Gastrocnemius medialis (tissue), 4 donors: Measurements from ENCODE around the gene LZTFL1. TPM values are rescaled to one million over a fixed set of nuclear protein-coding genes. Genes with fewer than 3 reads are reported as not detected.

Experiments
- ATAC-seq, 2 donors: fragments of 150-250 bp; one replicate each; pipeline ENCODE4 v1.9.1; 2016
- DNase-seq, 2 donors: peaks; one replicate each; pipeline ENCODE4 v3.0.0-alpha.2; 2019
- H3K27ac ChIP-seq, 4 donors: fragments of 200-600 bp; sonication (generic); 1 replicate in 1 of 4; 2 replicates in 3 of 4; pipeline ENCODE4 v1.5.1; 2016 to 2018; ENCODE audit warnings: mild to moderate bottlenecking in 2 of 4, moderate library complexity in 1 of 4
- H3K27me3 ChIP-seq, 3 donors: fragments of 200-600 bp; sonication (generic) in 2 of 3; 1 replicate in 1 of 3; 2 replicates in 2 of 3; pipeline versions ENCODE4 v1.5.1 to v1.6.0; 2016 to 2019; ENCODE audit warnings: mild to moderate bottlenecking in 1 of 3, moderate library complexity in 1 of 3
- H3K36me3 ChIP-seq, 2 donors: fragments of 200-600 bp; sonication (generic) in 1 of 2; one replicate each; pipeline ENCODE4 v1.5.1; 2017 to 2018
- H3K4me1 ChIP-seq, 2 donors: fragments of 200-600 bp; sonication (generic) in 1 of 2; one replicate each; pipeline ENCODE4 v1.5.1; 2016 to 2017; ENCODE audit warnings: mild to moderate bottlenecking in 2 of 2
- H3K4me3 ChIP-seq, 4 donors: fragments of 200-600 bp; sonication (generic) in 3 of 4; 1 replicate in 1 of 4; 2 replicates in 3 of 4; pipeline ENCODE4 v1.5.1; 2016 to 2019; ENCODE audit warnings: mild to moderate bottlenecking in 2 of 4
- H3K9me3 ChIP-seq, 3 donors: fragments of 200-600 bp; sonication (generic) in 2 of 3; 1 replicate in 1 of 3; 2 replicates in 2 of 3; pipeline ENCODE4 v1.5.1; 2016 to 2019
- CTCF ChIP-seq, 5 experiments: fragments of 450-650 bp in 3 of 5; fragments of 200-600 bp in 2 of 5; sonication (generic) in 2 of 5; IDR thresholded peaks in 4 of 5; conservative IDR thresholded peaks in 1 of 5; 1 replicate in 4 of 5; 2 replicates in 1 of 5; pipeline ENCODE4 v1.5.1; 2016 to 2019; ENCODE audit warnings: antibody characterized with exemption in 5 of 5, mild to moderate bottlenecking in 3 of 5, moderate library complexity in 3 of 5
- POLR2A ChIP-seq, 2 donors: fragments of 450-650 bp; IDR thresholded peaks; one replicate each; pipeline ENCODE4 v1.6.1; 2017; ENCODE audit warnings: antibody characterized with exemption in 2 of 2, mild to moderate bottlenecking in 2 of 2, moderate library complexity in 2 of 2
- in situ Hi-C, 4 donors: fragments of 200-750 bp; cut with MboI; loops; one replicate each; pipeline versions ENCODE4 v1.15.0 to v1.8.0; 2017; ENCODE audit warnings: low sequenced_read_pairs in 4 of 4
- intact Hi-C: fragments of 100-400 bp; cut with DNase I; formaldehyde crosslinking; loops from one replicate; pipeline ENCODE4 v1.15.1; 2023; ENCODE audit warnings: low total_unique reads
- total RNA-seq, 4 donors: library from RNA; depleted of rRNA; stranded (reverse); fragments of >200 nt; gene quantifications; one replicate each; pipeline versions ENCODE4 v1.1.0 to v1.2.3, GENCODE V29; 2016

LZTFL1 gene
- total RNA-seq, 4 donors from 2014 or later = 3.2 to 7.6 (median 5.0) TPM

GRCh38 chr3:45776611-45777010, 65.3 kb downstream of the LZTFL1 start:
- intact Hi-C loops = no loop called here
- Histone ChIP-seq H3K27me3 (no peaks in the 10 kb centered on the region), H3K9me3 (no peaks in the 10 kb centered on the region), H3K36me3 (no peaks in the 10 kb centered on the region), H3K4me1 (peaks cover 0 to 9% of the 10 kb centered on the region in 2 donors), H3K27ac (no peak overlapping the region), H3K4me3 (no peak overlapping the region)
- in situ Hi-C loops = no loop called here
- no peak for DNase-seq
- ATAC-seq = no peak
- TF ChIP-seq POLR2A (IDR thresholded peaks at IDR 0.05) = no peak
- no peak for TF ChIP-seq CTCF (IDR thresholded peaks at IDR 0.05 in 4 of 5, conservative IDR thresholded peaks at IDR 0.05 in 1 of 5)

GRCh38 chr3:45776301-45776595, 65.7 kb downstream of the LZTFL1 start:
- DNase-seq = no peak
- no peaks in the 10 kb centered on the region for H3K36me3 ChIP-seq
- peaks cover 0 to 9% of the 10 kb centered on the region in 2 donors for H3K4me1 ChIP-seq
- H3K9me3 ChIP-seq = no peaks in the 10 kb centered on the region
- no peak overlapping the region for H3K4me3 ChIP-seq
- TF ChIP-seq CTCF (IDR thresholded peaks at IDR 0.05 in 4 of 5, conservative IDR thresholded peaks at IDR 0.05 in 1 of 5) (no peak), POLR2A (IDR thresholded peaks at IDR 0.05) (no peak)
- no peaks in the 10 kb centered on the region for H3K27me3 ChIP-seq
- intact Hi-C loops (no loop called here), in situ Hi-C loops (no loop called here)
- no peak for ATAC-seq
- H3K27ac ChIP-seq = no peak overlapping the region

- in situ Hi-C loops (no loop called here), intact Hi-C loops (no loop called here)
- ATAC-seq (no peak), DNase-seq (no peak)
- no peaks in the 10 kb centered on the region for H3K36me3 ChIP-seq
- no peaks in the 10 kb centered on the region for H3K9me3 ChIP-seq
- no peaks in the 10 kb centered on the region for H3K27me3 ChIP-seq
- H3K4me1 ChIP-seq = peaks cover 0 to 9% of the 10 kb centered on the region in 2 donors
- H3K27ac ChIP-seq = no peak overlapping the region
- no peak overlapping the region for H3K4me3 ChIP-seq
- TF ChIP-seq POLR2A (IDR thresholded peaks at IDR 0.05) (no peak), CTCF (IDR thresholded peaks at IDR 0.05 in 4 of 5, conservative IDR thresholded peaks at IDR 0.05 in 1 of 5) (no peak)
Measured at GRCh38 chr3:45775571-45776300, 66.2 kb downstream of the LZTFL1 start.

GRCh38 chr3:45774581-45775521, 67.1 kb downstream of the LZTFL1 start:
- DNase-seq (no peak), ATAC-seq (no peak)
- Histone ChIP-seq H3K27me3 (no peaks in the 10 kb centered on the region), H3K36me3 (no peaks in the 10 kb centered on the region), H3K4me1 (peaks cover 0 to 9% of the 10 kb centered on the region in 2 donors), H3K27ac (no peak overlapping the region), H3K4me3 (no peak overlapping the region), H3K9me3 (no peaks in the 10 kb centered on the region)
- TF ChIP-seq CTCF (IDR thresholded peaks at IDR 0.05 in 4 of 5, conservative IDR thresholded peaks at IDR 0.05 in 1 of 5) = no peak
- TF ChIP-seq POLR2A (IDR thresholded peaks at IDR 0.05) = no peak
- in situ Hi-C loops = loop anchor here (25.0 kb wide), 3 partner anchors 137 to 312 kb away; no protein-coding TSS in a partner anchor
- intact Hi-C loops = no loop called here
